ENCODE results near the gene RHBDL1.
A peak's percentile ranks its signal among the peaks of the same experiment; 100 is the strongest.

RHBDL1 gene

GRCh38 chr16:671353-672131 lies 3.9 kb upstream of the RHBDL1 start:
- ChIA-PET POLR2A (interaction anchor here (1.6 to 6.7 kb wide), 2 partner anchors 9 to 13 kb away, joined by 6 to 57 read pairs; partner anchors contain the start of genes JMJD8 and STUB1), CTCF (interaction anchor here (0.9 kb wide), 1 partner anchor 15 kb away, joined by 3 read pairs; no protein-coding TSS in a partner anchor)
- no peak overlapping the region for H3K27ac ChIP-seq (ENCODE audit: extremely low read depth, low read depth, low read length)
- H3K36me3 ChIP-seq (ENCODE audit: control insufficient read depth in 2 of 2, insufficient read depth in 1 of 2, low read length in 2 of 2): peaks cover 0 to 63% of the 10 kb centered on the region in 2 experiments; a peak in 1 of 3 replicates
- H3K9me3 ChIP-seq (ENCODE audit: control insufficient read depth, insufficient read depth, low read depth, low read length): no peaks in the 10 kb centered on the region
- no peak overlapping the region for H3K4me3 ChIP-seq (ENCODE audit: low read depth, low read length)
- 0 out of 2 replicates have a peak, but pooled peaks have one; percentile 67 for TF ChIP-seq BCL11B (tag by site-specific recombination; IDR thresholded peaks at IDR 0.05; ENCODE audit: low read depth)
- TF ChIP-seq GLIS2 (tag by site-specific recombination; IDR thresholded peaks at IDR 0.05): peak; percentile 37; the same call in 1 of the 2 replicates
- TF ChIP-seq ZNF18 (tag by site-specific recombination; IDR thresholded peaks at IDR 0.05): no peak
- TF ChIP-seq ZBTB11 (tag by site-specific recombination; conservative IDR thresholded peaks at IDR 0.05; ENCODE audit: low read depth): no peak
- no peak for TF ChIP-seq ZNF132 (tag by site-specific recombination; IDR thresholded peaks at IDR 0.05; ENCODE audit: borderline replicate concordance)
- no peak for TF ChIP-seq ZNF398 (tag by site-specific recombination; IDR thresholded peaks at IDR 0.05)
- TF ChIP-seq ZNF585B (tag by site-specific recombination; IDR thresholded peaks at IDR 0.05): no peak
- no peak for TF ChIP-seq ZNF660 (tag by site-specific recombination; IDR thresholded peaks at IDR 0.05)
- no peaks in the 10 kb centered on the region for H3K4me1 ChIP-seq (ENCODE audit: control insufficient read depth, insufficient read depth, low read length)

GRCh38 chr16:672371-672770 lies 3.1 kb upstream of the RHBDL1 start:
- Histone ChIP-seq H3K4me3 (ENCODE audit: low read depth, low read length) (no peak overlapping the region), H3K36me3 (ENCODE audit: control insufficient read depth in 2 of 2, insufficient read depth in 1 of 2, low read length in 2 of 2) (peaks cover 0 to 65% of the 10 kb centered on the region in 2 experiments; a peak in 1 of 3 replicates), H3K9me3 (ENCODE audit: control insufficient read depth, insufficient read depth, low read depth, low read length) (no peaks in the 10 kb centered on the region), H3K27ac (ENCODE audit: extremely low read depth, low read depth, low read length) (no peak overlapping the region), H3K4me1 (ENCODE audit: control insufficient read depth, insufficient read depth, low read length) (no peaks in the 10 kb centered on the region)
- ChIA-PET CTCF (interaction anchor here (0.6 kb wide), 1 partner anchor 48 kb away, joined by 4 read pairs; no protein-coding TSS in a partner anchor), POLR2A (interaction anchor here (6.7 kb wide), 1 partner anchor 9 kb away, joined by 57 read pairs; the partner anchor contains the start of gene STUB1)
- TF ChIP-seq ZNF677 (tag by site-specific recombination; IDR thresholded peaks at IDR 0.05): no peak
- no peak for TF ChIP-seq ZNF610 (tag by site-specific recombination; IDR thresholded peaks at IDR 0.05; ENCODE audit: borderline replicate concordance)
- no peak for TF ChIP-seq ZNF529 (tag by site-specific recombination; IDR thresholded peaks at IDR 0.05; ENCODE audit: insufficient replicate concordance)
- no peak for TF ChIP-seq ZNF571 (tag by site-specific recombination; IDR thresholded peaks at IDR 0.05)
- no peak for TF ChIP-seq ZNF521 (tag by site-specific recombination; IDR thresholded peaks at IDR 0.05)
- TF ChIP-seq ZNF596 (tag by site-specific recombination; IDR thresholded peaks at IDR 0.05): no peak
- TF ChIP-seq ZNF335 (tag by site-specific recombination; conservative IDR thresholded peaks at IDR 0.05): no peak
- no peak for TF ChIP-seq YY1 (tag by site-specific recombination; IDR thresholded peaks at IDR 0.05)
- TF ChIP-seq MEIS1 (CRISPR knock-in tag; IDR thresholded peaks at IDR 0.05; ENCODE audit: borderline replicate concordance): no peak
- no peak for TF ChIP-seq ZNF518A (tag by site-specific recombination; conservative IDR thresholded peaks at IDR 0.05; ENCODE audit: low read depth)
